Measurements from ENCODE around the gene ST3GAL4.
A peak's percentile ranks its signal among the peaks of the same experiment; 100 is the strongest.

ST3GAL4 gene

GRCh38 chr11:126408496-126408895 is 53.0 kb downstream of the ST3GAL4 start:
- no peak for DNase-seq (ENCODE audit: low read depth)

- no peak for DNase-seq (ENCODE audit: low read depth)
Observed at GRCh38 chr11:126408901-126409619, 53.6 kb downstream of the ST3GAL4 start.

- DNase-seq (ENCODE audit: low read depth): no peak
Observed at GRCh38 chr11:126409620-126409985, 54.1 kb downstream of the ST3GAL4 start.

- no peak for DNase-seq (ENCODE audit: low read depth)
Observed at GRCh38 chr11:126410649-126411048, 55.2 kb downstream of the ST3GAL4 start.

DNA sequence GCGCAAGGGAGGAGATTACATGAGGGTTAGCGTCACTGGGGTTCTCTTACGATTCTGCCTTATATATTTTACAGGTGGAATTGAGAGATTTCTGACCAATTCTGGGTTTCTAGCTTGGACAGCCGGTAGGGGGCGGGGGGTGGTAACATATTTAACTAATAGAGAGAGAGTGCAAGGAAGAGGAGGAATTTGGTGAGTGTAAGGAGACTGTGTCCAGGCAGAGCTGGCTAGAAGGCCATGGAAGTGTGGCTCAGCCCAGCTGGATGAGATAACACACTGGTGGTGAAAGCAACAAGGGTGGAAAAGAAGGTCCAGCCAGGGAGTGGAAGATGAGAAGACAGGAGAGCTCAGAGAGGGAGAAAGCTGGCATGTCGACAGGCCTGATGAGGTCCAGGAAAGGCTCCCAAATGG is 56.5 kb downstream of the ST3GAL4 start:
- no peak for DNase-seq (ENCODE audit: low read depth)

DNA sequence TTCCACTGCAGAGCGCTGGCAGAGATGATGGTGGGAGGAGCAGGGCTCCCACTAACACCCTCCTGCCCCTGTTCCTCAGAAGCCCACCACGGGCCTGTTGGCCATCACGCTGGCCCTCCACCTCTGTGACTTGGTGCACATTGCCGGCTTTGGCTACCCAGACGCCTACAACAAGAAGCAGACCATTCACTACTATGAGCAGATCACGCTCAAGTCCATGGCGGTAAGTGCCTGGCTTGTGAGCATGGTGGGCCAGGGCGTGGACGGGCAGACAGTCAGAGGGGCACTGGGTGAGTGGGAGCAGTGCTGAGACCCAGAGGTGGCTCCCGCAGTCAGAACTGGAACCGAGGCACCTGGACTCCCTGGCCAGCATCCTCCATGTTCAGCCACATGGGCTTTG is 57.9 kb downstream of the ST3GAL4 start:
- DNase-seq (ENCODE audit: low read depth): no peak

GRCh38 chr11:126413843-126414405 is 58.4 kb downstream of the ST3GAL4 start:
- DNase-seq (ENCODE audit: low read depth): no peak

DNA sequence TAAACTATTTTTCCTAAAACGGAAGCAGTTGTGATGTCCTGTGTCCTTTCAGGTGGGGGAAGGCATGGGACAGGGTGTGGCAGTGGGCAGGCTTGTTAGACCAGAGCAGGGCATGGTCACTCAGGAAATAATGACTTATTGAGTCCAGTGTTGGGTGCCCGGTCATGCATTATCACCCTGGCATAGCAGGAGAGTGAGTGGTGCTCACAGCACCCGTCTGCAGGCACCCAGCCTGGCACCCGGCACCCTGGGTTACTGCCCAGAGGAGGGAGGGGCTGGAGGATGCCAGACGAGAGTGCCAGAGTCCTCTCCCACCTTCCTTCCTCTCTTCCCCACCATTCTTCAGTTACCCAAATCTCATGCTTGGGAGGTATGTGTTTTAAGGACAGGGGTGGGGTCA is 59.1 kb downstream of the ST3GAL4 start:
- no peak for DNase-seq (ENCODE audit: low read depth)

DNA sequence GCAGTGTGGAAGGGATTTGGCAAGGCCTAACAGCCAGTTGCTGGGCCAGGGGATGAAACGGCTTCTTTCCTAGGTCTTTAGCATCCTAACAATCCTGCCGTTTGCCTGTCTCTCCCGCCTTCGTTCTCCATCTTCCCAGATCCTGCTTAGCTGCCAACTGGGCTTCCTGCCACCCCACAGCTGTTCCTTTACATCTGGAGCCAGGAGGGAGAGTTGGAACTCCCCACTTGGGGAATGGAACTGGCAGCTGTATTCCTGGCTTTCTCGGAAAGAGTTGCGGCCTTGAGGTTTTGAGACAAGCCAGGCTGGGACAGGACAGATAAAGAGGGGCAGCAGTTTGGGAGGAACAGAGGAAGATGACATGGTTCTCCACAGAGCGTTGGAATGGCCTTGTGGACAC is 59.6 kb downstream of the ST3GAL4 start:
- DNase-seq (ENCODE audit: low read depth): peak; percentile 54

DNA sequence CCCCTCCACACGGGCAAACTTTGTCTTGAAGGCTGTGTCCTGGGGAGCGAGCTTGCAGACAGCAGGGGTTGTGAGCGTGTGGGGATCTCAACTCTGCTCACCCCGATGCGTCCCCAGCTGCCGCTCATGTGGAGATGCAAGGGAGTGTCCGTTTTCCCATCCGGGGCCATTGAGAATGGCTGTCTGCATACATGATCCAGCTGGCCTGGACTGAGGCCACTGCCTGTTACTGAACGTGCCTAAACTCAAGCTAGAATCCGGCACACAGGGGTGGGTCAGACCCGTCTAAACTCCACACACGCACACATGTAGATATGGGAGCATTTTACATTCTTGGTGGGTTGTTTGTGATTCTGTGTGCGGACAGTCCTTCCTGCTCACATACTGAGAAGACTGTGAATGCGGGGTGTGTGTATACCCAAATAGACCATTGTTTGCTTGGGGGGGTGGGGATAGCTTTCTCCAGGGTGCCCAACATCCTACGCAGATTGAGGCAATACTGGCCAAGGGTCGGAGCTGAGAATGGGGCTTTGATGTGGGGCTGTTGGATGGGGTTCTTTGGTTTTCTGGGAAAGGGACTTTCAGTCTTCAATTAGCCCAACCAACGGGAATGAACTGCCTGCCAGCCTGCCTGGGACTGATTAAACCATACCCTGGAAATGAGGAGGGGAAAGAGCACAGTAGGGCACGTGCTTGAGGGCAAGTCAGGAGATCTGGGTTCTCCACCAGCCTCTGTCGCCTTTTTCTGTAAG is 60.4 kb downstream of the ST3GAL4 start:
- DNase-seq (ENCODE audit: low read depth): no peak

- peak; percentile 56 for DNase-seq (ENCODE audit: low read depth)
Observed at GRCh38 chr11:126416542-126417090, 61.1 kb downstream of the ST3GAL4 start.

DNA sequence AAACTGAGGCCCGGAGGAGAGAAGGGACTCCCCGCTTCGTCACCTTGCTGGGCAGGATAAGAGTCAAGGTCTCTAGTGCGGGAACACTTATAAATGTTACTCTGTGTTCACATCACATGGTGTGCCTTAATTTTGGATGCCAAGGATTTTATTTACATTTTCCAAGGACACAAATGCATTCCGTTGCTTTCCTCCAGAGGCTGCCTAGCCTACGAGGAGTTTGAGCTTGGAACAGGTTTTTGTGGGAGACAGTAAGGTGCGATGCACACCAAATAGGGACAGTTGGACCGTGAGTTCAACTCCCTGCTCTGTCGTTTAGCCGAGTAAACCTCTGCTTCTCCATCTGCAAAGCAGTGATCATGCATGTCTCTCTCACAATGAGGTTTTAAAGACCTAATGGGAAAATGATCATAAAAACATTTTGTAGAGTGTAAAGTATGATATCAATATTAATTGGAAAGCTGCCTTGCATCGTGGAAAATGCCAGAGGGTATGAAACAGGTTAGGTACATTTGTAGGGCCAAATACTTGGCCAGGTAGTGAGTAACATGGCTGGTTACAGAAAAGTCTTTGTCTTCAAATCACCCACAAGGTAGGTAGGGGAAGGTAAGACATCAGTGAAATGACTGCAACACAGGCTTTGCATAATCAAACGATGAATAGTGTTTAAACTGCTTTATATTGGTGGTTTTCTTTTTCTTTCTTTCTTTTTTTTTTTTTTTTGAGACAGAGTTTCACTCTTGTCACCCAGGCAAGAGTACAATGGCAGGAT is 61.8 kb downstream of the ST3GAL4 start:
- DNase-seq (ENCODE audit: low read depth): no peak

- DNase-seq (ENCODE audit: low read depth): no peak
Observed at GRCh38 chr11:126418887-126419286, 63.4 kb downstream of the ST3GAL4 start.

DNA sequence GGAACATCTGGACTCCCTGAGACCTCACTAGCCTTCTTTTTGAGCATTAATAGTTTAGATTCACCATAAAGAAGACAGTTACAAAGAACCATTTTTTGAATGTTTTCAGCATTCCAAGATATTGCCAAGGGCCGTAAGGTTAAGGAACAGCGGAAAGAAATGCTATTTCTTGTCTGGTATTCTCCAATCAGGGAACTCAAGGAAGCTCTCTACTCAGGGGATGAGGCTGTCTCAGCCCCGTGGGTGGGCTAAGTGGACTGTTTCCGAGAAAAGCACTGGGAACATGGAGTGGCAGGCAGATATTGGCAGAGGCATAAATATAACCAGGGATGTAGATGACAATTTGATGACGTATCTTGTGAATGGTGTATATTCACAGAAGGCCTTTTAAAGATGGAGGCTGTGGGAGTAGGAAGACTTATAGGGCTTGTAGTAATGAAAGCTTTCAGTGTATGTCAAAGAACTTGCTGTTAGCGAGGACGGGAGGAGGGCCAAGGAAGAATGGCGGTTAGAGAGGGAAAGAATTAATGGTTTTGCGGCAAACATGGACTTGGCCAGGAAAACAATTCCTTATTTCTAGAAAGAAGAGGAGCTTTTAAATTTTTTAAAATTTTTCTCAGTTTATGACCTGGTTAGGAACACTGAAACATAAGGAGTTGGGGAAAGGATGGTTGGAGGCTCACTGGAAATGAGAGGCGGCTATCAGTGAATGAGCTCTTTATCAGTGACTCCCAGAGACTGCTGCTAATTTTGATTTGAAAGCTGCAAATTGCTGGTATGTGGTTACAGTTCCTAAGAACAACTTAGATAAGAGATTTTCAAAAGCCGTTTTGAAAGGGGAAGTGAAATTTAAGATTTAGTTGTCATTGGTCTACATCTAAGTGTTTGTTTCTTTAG is 64.6 kb downstream of the ST3GAL4 start:
- no peak for DNase-seq (ENCODE audit: low read depth)

- no peak for DNase-seq (ENCODE audit: low read depth)
Observed at GRCh38 chr11:126420698-126421256, 65.3 kb downstream of the ST3GAL4 start.

DNA sequence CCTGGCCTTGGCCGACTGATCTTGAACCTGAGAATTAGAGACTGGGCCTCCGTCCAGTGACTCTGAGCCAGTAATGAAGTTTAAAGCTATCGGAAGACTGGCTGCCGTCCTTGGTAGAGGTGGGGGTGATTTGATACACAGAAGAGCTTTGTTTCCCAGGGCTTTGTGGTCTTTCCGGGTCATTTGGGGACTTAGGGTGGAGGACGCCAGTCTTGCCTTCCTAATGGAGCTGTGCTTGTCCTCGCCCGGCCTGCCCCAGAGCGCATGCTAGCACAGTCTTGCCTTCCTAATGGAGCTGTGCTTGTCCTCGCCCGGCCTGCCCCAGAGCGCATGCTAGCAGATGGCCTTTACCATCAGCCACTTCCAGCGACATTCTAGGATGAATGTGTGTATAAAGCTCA is 65.8 kb downstream of the ST3GAL4 start:
- no peak for DNase-seq (ENCODE audit: low read depth)

GRCh38 chr11:126422446-126422845 is 67.0 kb downstream of the ST3GAL4 start:
- no peak for DNase-seq (ENCODE audit: low read depth)

- DNase-seq (ENCODE audit: low read depth): no peak
Observed at GRCh38 chr11:126423154-126423553, 67.7 kb downstream of the ST3GAL4 start.

DNA sequence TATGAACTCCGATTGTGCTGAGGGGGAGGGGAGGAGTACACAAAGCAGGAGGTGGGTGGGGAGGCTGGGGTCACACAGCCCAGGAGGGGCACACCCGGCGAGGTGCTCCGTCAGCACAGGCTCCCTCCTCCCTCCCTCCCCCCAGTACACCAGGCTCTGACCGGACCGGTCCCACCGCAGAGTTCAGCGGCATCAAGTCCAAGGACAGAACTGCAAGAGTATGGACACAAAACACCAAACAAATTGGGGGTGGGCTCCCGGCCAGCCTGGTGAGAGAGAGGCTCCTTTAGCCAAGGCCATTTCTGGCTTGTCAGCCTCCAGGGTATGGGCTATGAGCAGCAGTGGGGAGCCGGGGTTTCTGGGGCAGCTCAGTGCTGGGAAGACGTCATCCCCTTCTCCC is 68.3 kb downstream of the ST3GAL4 start:
- DNase-seq (ENCODE audit: low read depth): no peak

GRCh38 chr11:126424471-126425039 is 69.1 kb downstream of the ST3GAL4 start:
- DNase-seq (ENCODE audit: low read depth): no peak

DNA sequence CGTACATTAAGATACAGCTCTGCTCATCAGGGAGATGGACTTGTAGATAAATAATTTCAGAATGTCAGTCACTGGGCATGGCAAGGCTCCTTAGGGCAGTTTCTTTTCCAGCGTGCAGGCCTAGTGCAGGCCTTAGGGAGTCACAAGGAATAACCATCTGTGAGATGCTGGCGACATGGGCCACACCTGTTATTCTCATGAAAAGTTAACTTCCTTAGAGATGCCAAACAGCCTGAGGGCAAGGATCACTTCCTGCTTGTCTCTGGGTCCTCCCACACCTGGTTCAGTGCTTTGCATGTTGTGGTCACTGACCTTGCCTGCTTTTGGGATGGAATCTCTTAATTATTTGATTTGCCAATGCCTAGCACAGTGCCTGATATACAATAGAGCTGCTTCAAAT is 70.6 kb downstream of the ST3GAL4 start:
- no peak for DNase-seq (ENCODE audit: low read depth)

All from fibroblast of the conjunctiva (primary cell).